Measurements from ENCODE around the gene NELL2.

GRCh38 chr12:44488180-44488579, 387.9 kb downstream of the NELL2 start:
- TF ChIP-seq, protein P1, sequence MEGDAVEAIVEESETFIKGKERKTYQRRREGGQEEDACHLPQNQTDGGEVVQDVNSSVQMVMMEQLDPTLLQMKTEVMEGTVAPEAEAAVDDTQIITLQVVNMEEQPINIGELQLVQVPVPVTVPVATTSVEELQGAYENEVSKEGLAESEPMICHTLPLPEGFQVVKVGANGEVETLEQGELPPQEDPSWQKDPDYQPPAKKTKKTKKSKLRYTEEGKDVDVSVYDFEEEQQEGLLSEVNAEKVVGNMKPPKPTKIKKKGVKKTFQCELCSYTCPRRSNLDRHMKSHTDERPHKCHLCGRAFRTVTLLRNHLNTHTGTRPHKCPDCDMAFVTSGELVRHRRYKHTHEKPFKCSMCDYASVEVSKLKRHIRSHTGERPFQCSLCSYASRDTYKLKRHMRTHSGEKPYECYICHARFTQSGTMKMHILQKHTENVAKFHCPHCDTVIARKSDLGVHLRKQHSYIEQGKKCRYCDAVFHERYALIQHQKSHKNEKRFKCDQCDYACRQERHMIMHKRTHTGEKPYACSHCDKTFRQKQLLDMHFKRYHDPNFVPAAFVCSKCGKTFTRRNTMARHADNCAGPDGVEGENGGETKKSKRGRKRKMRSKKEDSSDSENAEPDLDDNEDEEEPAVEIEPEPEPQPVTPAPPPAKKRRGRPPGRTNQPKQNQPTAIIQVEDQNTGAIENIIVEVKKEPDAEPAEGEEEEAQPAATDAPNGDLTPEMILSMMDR (IDR thresholded peaks at IDR 0.05), result no peak
- TF ChIP-seq POLR2A (IDR thresholded peaks at IDR 0.05), result no peak
